H1 (cell line): ENCODE results near the gene IFI27L1. TPM values are rescaled to one million over a fixed set of nuclear protein-coding genes. Genes with fewer than 3 reads are reported as not detected.

Experiments used
- CTCF ChIA-PET: fragments of 300-600 bp; sonication (Branson Sonifier 250); formaldehyde crosslinking; loops from one replicate; lab custom pipeline; 2021; ENCODE audit not compliant: partially characterized antibody; lab: Charles Lee
- POLR2A ChIA-PET: fragments of 300-600 bp; sonication (Branson Sonifier 250); formaldehyde crosslinking; loops from one replicate; lab custom pipeline; 2021; ENCODE audit warnings: inconsistent platforms; ENCODE audit not compliant: partially characterized antibody; lab: Charles Lee
- DNase-seq, 2 experiments: peaks; one replicate each; pipeline versions ENCODE4 v3.0.0 to v3.0.0-alpha.2; 2010 to 2022; ENCODE audit warnings: low spot score in 2 of 2, low read depth in 1 of 2, mixed read lengths in 1 of 2
- FAIRE-seq: peaks from 2 replicates; lab custom pipeline; 2011; peaks lifted over from hg19 to GRCh38; lab: Jason Lieb, UNC
- H2AFZ ChIP-seq: 2 replicates; pipeline ENCODE4 v1.8.1; 2012; ENCODE audit warnings: low read length, inconsistent platforms
- H2AK5ac ChIP-seq: 2 replicates; pipeline ENCODE4 v1.6.1; 2013; ENCODE audit warnings: low read depth, low read length
- H2BK120ac ChIP-seq: replicated peaks from 2 replicates; pipeline ENCODE3; 2013; ENCODE audit warnings: low read depth, low read length, inconsistent platforms
- H2BK12ac ChIP-seq: 2 replicates; pipeline ENCODE4 v1.6.1; 2013; ENCODE audit warnings: low read depth, low read length
- H2BK15ac ChIP-seq: 2 replicates; pipeline ENCODE4 v1.6.1; 2013; ENCODE audit warnings: low read length
- H2BK20ac ChIP-seq: 2 replicates; pipeline ENCODE4 v1.6.1; 2013; ENCODE audit warnings: low read length
- H2BK5ac ChIP-seq: 2 replicates; pipeline ENCODE4 v1.6.1; 2013; ENCODE audit warnings: low read depth, low read length
- H3K14ac ChIP-seq: 2 replicates; pipeline ENCODE4 v1.6.1; 2013; ENCODE audit warnings: inconsistent platforms; ENCODE audit not compliant: insufficient read length
- H3K18ac ChIP-seq: 2 replicates; pipeline ENCODE4 v1.6.1; 2013; ENCODE audit warnings: low read length; ENCODE audit errors: extremely low read depth
- H3K23ac ChIP-seq: 2 replicates; pipeline ENCODE4 v1.6.1; 2013; ENCODE audit warnings: inconsistent platforms; ENCODE audit not compliant: insufficient read length
- H3K23me2 ChIP-seq: 2 replicates; pipeline ENCODE4 v1.6.1; 2013; ENCODE audit warnings: low read depth, low read length
- H3K27ac ChIP-seq: 2 replicates; pipeline ENCODE4 v1.6.1; 2011; ENCODE audit warnings: low read depth, low read length, inconsistent platforms
- H3K27me3 ChIP-seq, 4 experiments: replicated peaks in 1 of 4; 1 replicate in 1 of 4; 2 replicates in 3 of 4; pipeline versions ENCODE4 v1.6.1 to v1.8.1; 2011 to 2013; ENCODE audit warnings: low read length in 3 of 4, mild to moderate bottlenecking in 3 of 4, inconsistent platforms in 2 of 4, mixed read lengths in 2 of 4, moderate library complexity in 1 of 4; ENCODE audit not compliant: control insufficient read depth in 3 of 4, insufficient read depth in 3 of 4; ENCODE audit errors: extremely low read depth in 1 of 4
- H3K36me3 ChIP-seq, 4 experiments: 2 replicates each; pipeline versions ENCODE4 v1.6.1 to v1.8.1; 2011 to 2013; ENCODE audit warnings: mild to moderate bottlenecking in 4 of 4, low read length in 3 of 4, moderate library complexity in 2 of 4, control low read depth in 1 of 4, inconsistent platforms in 1 of 4; ENCODE audit not compliant: insufficient read depth in 4 of 4, control insufficient read depth in 2 of 4
- H3K4ac ChIP-seq: replicated peaks from 2 replicates; pipeline ENCODE3; 2013; ENCODE audit warnings: low read length, low read depth, mixed read lengths, inconsistent platforms; ENCODE audit not compliant: insufficient read length
- H3K4me1 ChIP-seq, 4 experiments: replicated peaks in 1 of 4; 1 replicate in 1 of 4; 2 replicates in 3 of 4; pipeline versions ENCODE4 v1.6.1 to v1.8.1; 2011 to 2013; ENCODE audit warnings: low read length in 3 of 4, inconsistent platforms in 2 of 4, mixed read lengths in 1 of 4; ENCODE audit not compliant: insufficient read depth in 4 of 4, control insufficient read depth in 3 of 4
- H3K4me2 ChIP-seq, 2 experiments: 2 replicates each; pipeline versions ENCODE4 v1.6.1 to v1.8.1; 2011 to 2013; ENCODE audit warnings: low read depth in 2 of 2, low read length in 2 of 2, control low read depth in 1 of 2, inconsistent platforms in 1 of 2, mild to moderate bottlenecking in 1 of 2; ENCODE audit not compliant: insufficient read depth in 1 of 2
- H3K4me3 ChIP-seq, 4 experiments: fragments of 200-600, 300-600 bp in 1 of 4; sonication (generic), shearing (Covaris generic), sonication (Bioruptor Twin) in 1 of 4; 2 replicates each; pipeline versions ENCODE4 v1.5.1 to v1.8.1; 2011 to 2016; ENCODE audit warnings: low read length in 4 of 4, low read depth in 3 of 4, control low read depth in 2 of 4, inconsistent platforms in 2 of 4, mild to moderate bottlenecking in 2 of 4, mixed read lengths in 1 of 4, moderate library complexity in 1 of 4; ENCODE audit not compliant: insufficient read depth in 2 of 4; ENCODE audit errors: extremely low read depth in 1 of 4
- H3K56ac ChIP-seq: replicated peaks from 2 replicates; pipeline ENCODE3; 2013; ENCODE audit warnings: low read depth, mild to moderate bottlenecking, mixed read lengths, low read length, inconsistent platforms; ENCODE audit not compliant: insufficient read length
- H3K79me1 ChIP-seq: 2 replicates; pipeline ENCODE4 v1.6.1; 2013; ENCODE audit warnings: low read depth, low read length, control low read depth
- H3K79me2 ChIP-seq, 2 experiments: 2 replicates each; pipeline versions ENCODE4 v1.6.1 to v1.8.1; 2012 to 2013; ENCODE audit warnings: low read length in 2 of 2, mild to moderate bottlenecking in 2 of 2, inconsistent platforms in 1 of 2; ENCODE audit not compliant: insufficient read depth in 2 of 2, control insufficient read depth in 1 of 2
- H3K9ac ChIP-seq, 4 experiments: replicated peaks in 1 of 4; 1 replicate in 1 of 4; 2 replicates in 3 of 4; pipeline versions ENCODE4 v1.6.1 to v1.8.1; 2011 to 2013; ENCODE audit warnings: low read depth in 3 of 4, low read length in 3 of 4, control low read depth in 2 of 4, mild to moderate bottlenecking in 2 of 4, moderate library complexity in 2 of 4, inconsistent platforms in 1 of 4; ENCODE audit errors: extremely low read depth in 1 of 4
- H3K9me3 ChIP-seq, 2 experiments: 2 replicates each; pipeline versions ENCODE4 v1.6.1 to v1.8.1; 2012 to 2013; ENCODE audit warnings: mild to moderate bottlenecking in 2 of 2, moderate library complexity in 2 of 2, control low read depth in 1 of 2, inconsistent platforms in 1 of 2, low read depth in 1 of 2, low read length in 1 of 2, mixed read lengths in 1 of 2; ENCODE audit not compliant: insufficient read depth in 2 of 2
- H4K20me1 ChIP-seq, 2 experiments: replicated peaks in 1 of 2; 2 replicates each; pipeline versions ENCODE3 to v1.8.1; 2011 to 2013; ENCODE audit warnings: inconsistent platforms in 2 of 2, low read length in 2 of 2, mild to moderate bottlenecking in 1 of 2; ENCODE audit not compliant: insufficient read depth in 2 of 2, control insufficient read depth in 1 of 2
- H4K5ac ChIP-seq: 2 replicates; pipeline ENCODE4 v1.6.1; 2013; ENCODE audit warnings: low read length, low read depth, mixed read lengths, inconsistent platforms; ENCODE audit not compliant: insufficient read length
- H4K8ac ChIP-seq: 2 replicates; pipeline ENCODE4 v1.8.0; 2013; ENCODE audit warnings: mild to moderate bottlenecking, moderate library complexity, low read length, inconsistent platforms; ENCODE audit not compliant: insufficient read depth; ENCODE audit errors: extremely low read depth
- H4K91ac ChIP-seq: replicated peaks from 2 replicates; pipeline ENCODE3; 2013; ENCODE audit warnings: low read length, mixed read lengths, inconsistent platforms; ENCODE audit not compliant: insufficient read length
- GTF2F1 ChIP-seq: IDR thresholded peaks from 2 replicates; pipeline ENCODE4 v1.6.1; 2012; ENCODE audit warnings: low read depth, low read length, improper control_type of control experiment, borderline replicate concordance
- RNF2 ChIP-seq: fragments of 200-900, 300-1000 bp; sonication (generic); IDR thresholded peaks from 2 replicates; pipeline ENCODE4 v1.7.1; 2016; ENCODE audit warnings: borderline replicate concordance, low read depth, mild to moderate bottlenecking, antibody characterized with exemption, low read length; ENCODE audit not compliant: poor library complexity, severe bottlenecking; ENCODE audit errors: missing control alignments
- SP4 ChIP-seq: IDR thresholded peaks from 2 replicates; pipeline ENCODE4 v1.6.1; 2012; ENCODE audit warnings: low read length, inconsistent platforms
- WGBS, 2 experiments: shearing (Covaris generic) in 1 of 2; methylation state at CpG; one replicate each; pipeline versions ENCODE4 v1.1.6 to v1.1.7; 2013 to 2015; ENCODE audit warnings: low lambda C conversion rate in 2 of 2, mixed read lengths in 2 of 2, inconsistent platforms in 1 of 2, low coverage in 1 of 2, missing lambda C conversion rate in 1 of 2; ENCODE audit not compliant: insufficient replicate concordance in 2 of 2, insufficient coverage in 1 of 2, insufficient read length in 1 of 2; ENCODE audit errors: extremely low coverage in 1 of 2, missing lambda C conversion rate in 1 of 2; 5-methylcytosine and 5-hydroxymethylcytosine counted together
- polyA plus RNA-seq, 7 experiments: library from polyadenylated mRNA; depleted of rRNA in 3 of 7; stranded (reverse) in 5 of 7; unstranded in 2 of 7; fragments of >200 nt in 5 of 7; fragments of 200-250 nt in 2 of 7; gene quantifications; 1 replicate in 5 of 7; 2 replicates in 1 of 7; 4 replicates in 1 of 7; pipeline versions ENCODE4 v1.2.1 to v1.2.3, GENCODE V29; 2011 to 2013; ENCODE audit warnings: missing spikeins in 2 of 7, mixed read lengths in 2 of 7
- total RNA-seq: library from RNA; stranded (reverse); fragmentation: NEBNext Ultra II Directional; extraction: Animal tissue kit (Norgen Biotek cat#: 25700); gene quantifications from 2 replicates; pipeline ENCODE4 v1.2.1, GENCODE V29; 2021

Gene IFI27L1
- total and polyA plus RNA-seq, 2 of the 8 experiments (the other 6 are each of a cell fraction or from before 2014, with no cell fraction given) = 21.2 to 30.5 TPM

- H3K4ac ChIP-seq = no peak overlapping the region
- no peak for DNase-seq
- no peaks in the 10 kb centered on the region for H4K20me1 ChIP-seq
- 87% methylated on average over 5 of the region's 5 CpGs; no CpG with 5 or more reads in 1 of the 2 experiments for WGBS, 2 experiments
- H4K91ac ChIP-seq = no peak overlapping the region
- no peak overlapping the region for H3K27ac ChIP-seq
- H3K23me2 ChIP-seq = no peaks in the 10 kb centered on the region
- H3K56ac ChIP-seq = no peak overlapping the region
- 0 out of 4 replicates have a peak, but pooled peaks cover 0 to under 1% of the 10 kb centered on the region in 2 experiments for H3K9me3 ChIP-seq
- no peak overlapping the region for H2BK12ac ChIP-seq
- no peaks in the 10 kb centered on the region for H3K36me3 ChIP-seq
- no peak overlapping the region for H3K23ac ChIP-seq
- H2BK15ac ChIP-seq = no peak overlapping the region
- H2BK20ac ChIP-seq = no peak overlapping the region
- no peak overlapping the region for H3K4me3 ChIP-seq
- POLR2A ChIA-PET = interaction anchor here (0.9 to 1.9 kb wide), 2 partner anchors 11 to 14 kb away, joined by 3 to 4 read pairs; no protein-coding TSS in a partner anchor
- no peaks in the 10 kb centered on the region for H3K79me2 ChIP-seq
- no peak overlapping the region for H4K8ac ChIP-seq
- H2AK5ac ChIP-seq = no peak overlapping the region
- H4K5ac ChIP-seq = no peak overlapping the region
- no peak overlapping the region for H2AFZ ChIP-seq
- H3K18ac ChIP-seq = no peak overlapping the region
- H3K79me1 ChIP-seq = no peaks in the 10 kb centered on the region
- no peak overlapping the region for H3K4me2 ChIP-seq
- no peak overlapping the region for H2BK5ac ChIP-seq
- peaks cover 0 to 5% (median under 1%) of the 10 kb centered on the region in 4 experiments; a peak in 2 of 7 replicates for H3K4me1 ChIP-seq
- H2BK120ac ChIP-seq = no peak overlapping the region
- no peak overlapping the region for H3K14ac ChIP-seq
- CTCF ChIA-PET = interaction anchor here (0.5 to 1.7 kb wide), 8 partner anchors 14 to 275 kb away, joined by 3 to 7 read pairs (median 4); partner anchors contain the start of gene IFI27L2
- FAIRE-seq = no peak
- H3K9ac ChIP-seq = no peak overlapping the region
- H3K27me3 ChIP-seq = no peaks in the 10 kb centered on the region; a peak in 1 of 7 replicates
- TF ChIP-seq RNF2 = no peak
- TF ChIP-seq GTF2F1 = no peak
- TF ChIP-seq SP4 = no peak
These were observed 32.9 kb downstream of the IFI27L1 start for GRCh38 chr14:94113908-94114588.
